G401 (cell line): Measurements from ENCODE around the gene GPC6. TPM values are rescaled to one million over a fixed set of nuclear protein-coding genes. Genes with fewer than 3 reads are reported as not detected.

Experiments
- DNase-seq: peaks from one replicate; pipeline ENCODE4 v3.0.0-alpha.2; 2015; ENCODE audit warnings: low spot score
- in situ Hi-C: cut with HindIII; loops from 2 replicates; pipeline ENCODE4 v1.10.0; 2016; ENCODE audit warnings: low sequenced_read_pairs, mixed read lengths
- total RNA-seq: library from RNA; depleted of rRNA; stranded (reverse); fragments of >200 nt; shearing (Covaris generic); gene quantifications from 2 replicates; pipeline ENCODE4 v1.2.3, GENCODE V29; 2014

The GPC6 gene
- total RNA-seq, 1 experiment from 2014 or later, result 2.1 TPM

GRCh38 chr13:94419925-94420305, 1193.3 kb downstream of the GPC6 start:
- in situ Hi-C loops, result no loop called here
- DNase-seq, result no peak

DNA sequence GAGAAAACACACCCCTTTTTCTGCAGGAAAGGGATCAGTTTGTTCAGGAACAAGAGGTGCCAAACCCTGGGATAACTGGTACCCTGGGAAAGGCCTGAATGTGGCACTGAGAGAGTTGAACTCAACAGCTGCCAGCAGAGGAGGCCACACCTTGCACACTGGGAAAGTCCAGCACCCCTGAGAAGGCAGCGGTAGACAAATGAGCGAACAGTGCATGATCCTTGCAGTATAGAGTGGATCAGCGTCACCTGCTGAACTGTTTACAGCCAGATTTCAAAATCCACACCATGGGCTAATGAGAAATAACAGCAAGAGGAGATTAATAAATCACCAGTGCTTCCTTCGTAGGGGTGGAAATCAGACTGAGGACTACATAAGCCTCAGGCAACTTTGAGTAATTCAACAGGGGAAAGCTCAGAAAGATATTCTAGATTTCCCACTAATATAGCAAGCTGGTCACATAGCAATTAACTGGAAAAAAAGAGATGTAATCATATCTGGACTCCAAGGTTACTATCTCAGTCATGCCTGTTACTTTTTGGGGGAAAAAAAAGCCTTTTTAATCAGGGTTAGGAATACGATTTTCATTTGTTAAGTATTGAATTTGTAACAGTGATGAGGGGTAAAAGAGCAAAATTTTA, 1200.8 kb downstream of the GPC6 start:
- in situ Hi-C loops, result no loop called here
- DNase-seq, result no peak

- DNase-seq, result no peak
These were observed 1205.0 kb downstream of the GPC6 start for GRCh38 chr13:94431574-94431973.

DNA sequence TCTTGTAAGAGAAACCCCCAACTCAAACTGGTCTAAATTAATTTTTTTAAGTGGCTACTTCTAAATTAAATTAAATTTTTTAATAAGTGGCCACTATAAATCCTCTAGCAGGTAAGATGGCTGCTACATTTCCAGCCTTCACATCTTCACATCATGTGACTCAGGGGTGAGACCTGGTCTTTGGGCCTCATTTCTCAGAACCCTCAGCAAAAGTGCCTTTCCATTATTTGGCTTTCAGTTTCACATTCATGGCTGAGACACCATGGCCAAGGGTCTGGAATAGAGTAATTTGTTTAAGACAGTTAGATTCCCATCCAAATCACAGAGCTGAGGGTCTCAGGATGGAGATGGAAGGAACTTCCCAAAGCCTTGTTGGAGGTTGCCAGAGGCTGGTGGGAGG, 1205.4 kb downstream of the GPC6 start:
- DNase-seq, result no peak
- in situ Hi-C loops, result no loop called here

More at GRCh38 chr13:94431574-94431973, 1205.0 kb downstream of the GPC6 start:
- in situ Hi-C loops, result no loop called here

DNA sequence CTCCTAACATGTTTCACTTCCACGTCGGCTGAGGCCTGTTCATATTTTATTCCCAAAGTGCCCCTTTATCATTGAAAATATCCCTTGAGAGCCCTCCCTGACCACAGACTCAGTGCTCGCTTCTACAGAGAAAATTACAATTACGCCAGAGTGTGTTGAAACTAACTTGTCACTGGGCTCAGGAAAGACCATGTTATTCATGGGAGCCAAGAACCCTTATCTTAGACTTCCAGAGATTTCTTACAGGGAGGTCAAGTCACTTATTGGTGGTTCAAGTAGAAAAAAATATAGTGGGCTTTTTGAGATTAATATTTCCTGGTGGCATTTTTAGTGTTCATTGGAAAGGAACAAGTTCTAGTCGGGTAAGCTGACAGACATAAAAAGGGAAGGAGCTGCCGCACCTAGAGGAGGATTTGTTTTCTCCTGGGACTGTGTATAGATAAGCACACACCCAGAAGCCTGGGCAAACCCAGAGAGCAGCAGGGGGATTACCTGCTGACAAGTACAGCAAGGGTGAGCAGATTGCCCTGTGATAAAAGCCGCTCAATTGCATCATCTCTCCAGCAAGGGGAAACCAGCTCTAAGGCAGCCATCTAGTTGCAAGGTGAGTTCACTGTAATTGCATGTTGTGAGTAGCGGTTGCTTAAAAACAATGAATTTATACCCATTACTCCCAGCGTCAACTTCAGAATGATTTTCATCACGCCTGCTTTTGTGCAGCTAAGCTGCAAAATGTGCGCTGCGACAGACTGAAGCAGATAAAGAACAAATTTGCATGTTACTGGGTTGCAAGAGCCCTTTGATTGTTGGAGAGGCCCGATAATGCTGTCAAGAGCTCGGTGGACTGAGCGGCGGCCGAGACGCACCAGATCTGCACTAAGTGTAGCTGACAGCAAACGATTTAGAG, 1206.7 kb downstream of the GPC6 start:
- in situ Hi-C loops, result no loop called here
- DNase-seq, result no peak

DNA sequence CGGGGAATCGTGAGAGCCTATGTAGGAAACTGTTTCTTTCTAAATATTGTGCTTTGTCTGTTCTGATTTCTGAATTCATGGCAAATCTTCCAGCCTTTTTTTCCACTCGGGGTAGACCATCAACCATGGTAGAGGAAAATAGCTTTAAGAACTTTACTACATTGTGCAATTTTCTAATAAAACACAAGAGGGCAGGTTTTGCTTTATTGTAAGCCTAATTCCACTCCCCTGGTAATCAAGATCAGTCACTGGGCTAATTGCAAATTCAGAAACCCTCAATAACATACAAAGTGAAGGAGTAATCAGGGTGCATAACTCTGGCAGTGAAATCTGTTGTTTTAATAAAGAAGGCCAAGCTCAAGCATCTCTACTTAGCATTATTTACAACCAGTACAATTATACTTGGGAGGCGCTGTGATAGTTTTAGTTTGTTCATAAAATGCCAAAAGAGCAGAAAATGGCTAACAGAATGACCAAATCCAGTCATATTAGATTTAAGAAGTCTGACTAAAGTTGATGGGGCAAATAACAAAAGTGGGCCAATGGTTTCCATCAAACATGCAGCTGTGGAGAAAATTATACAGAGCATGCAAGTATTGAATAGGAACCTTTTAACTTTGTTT, 1209.1 kb downstream of the GPC6 start:
- DNase-seq, result peak; percentile 65
- in situ Hi-C loops, result no loop called here

DNA sequence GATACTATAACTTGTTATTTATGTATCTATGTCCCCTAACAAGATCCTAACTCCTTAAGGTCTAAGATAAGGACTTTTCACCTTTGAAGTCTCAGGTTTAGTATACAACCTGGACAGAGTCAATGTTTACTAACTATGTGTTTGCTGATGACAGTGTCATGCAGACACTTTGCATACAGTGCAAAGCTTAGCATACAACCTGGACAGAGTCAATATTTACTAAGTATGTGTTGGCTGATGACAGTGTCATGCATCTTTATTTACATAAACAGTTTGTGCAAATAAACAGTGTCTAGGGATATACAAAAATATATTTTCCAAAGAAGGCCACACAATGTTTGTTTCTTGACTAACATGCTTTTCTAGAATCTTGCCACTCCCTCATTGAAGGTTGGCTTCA, 1218.2 kb downstream of the GPC6 start:
- DNase-seq, result no peak
- in situ Hi-C loops, result no loop called here

DNA sequence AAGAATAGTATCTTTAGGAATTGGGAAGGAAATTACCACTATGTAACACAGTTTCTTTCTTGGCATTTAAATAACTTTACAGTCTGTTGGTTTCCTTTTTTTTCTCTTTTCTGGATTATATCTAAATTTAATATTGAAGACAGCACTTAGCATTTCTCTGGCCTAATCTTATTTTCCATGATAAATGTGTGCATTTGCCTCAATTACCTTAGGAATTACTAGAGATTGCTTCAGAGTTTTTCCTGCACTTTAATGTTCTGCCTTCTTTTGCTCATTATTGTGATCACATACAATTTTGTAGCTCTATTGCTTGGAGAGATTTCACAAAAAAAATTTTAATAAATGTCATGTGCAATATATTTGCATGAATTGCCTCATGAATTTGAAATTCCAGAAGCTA, 1227.7 kb downstream of the GPC6 start:
- in situ Hi-C loops, result no loop called here
- no peak for DNase-seq

- in situ Hi-C loops, result no loop called here
- no peak for DNase-seq
These were observed 1228.3 kb downstream of the GPC6 start for GRCh38 chr13:94454906-94455305.

DNA sequence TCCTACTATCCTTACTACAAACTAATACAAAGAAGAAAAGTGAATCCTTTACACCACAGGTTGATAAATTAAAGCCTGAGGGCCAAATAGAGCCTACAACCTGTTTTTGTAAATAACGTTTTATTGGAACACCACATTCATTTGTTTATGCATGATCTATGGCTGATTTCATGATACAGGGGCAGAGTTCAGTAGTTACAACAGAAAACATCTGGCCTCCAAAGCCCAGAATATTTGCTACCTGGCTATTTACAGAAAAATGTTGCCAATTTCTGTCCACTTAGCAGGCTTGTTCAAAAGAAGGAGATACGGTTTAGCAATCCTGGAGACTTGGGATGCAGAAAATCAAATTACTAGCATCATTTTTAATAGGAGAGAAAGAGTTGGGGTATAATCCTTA, 1228.8 kb downstream of the GPC6 start:
- in situ Hi-C loops, result no loop called here

More for the DNA sequence above, 1228.8 kb downstream of the GPC6 start:
- DNase-seq, result no peak
